NOMO-1 treated with dmso at 0.1 percent for 144 hours (cell line): ENCODE measurements around the gene YAP1.
A peak's percentile ranks its signal among the peaks of the same experiment; 100 is the strongest.

ENCODE experiments used
- DNase-seq: peaks from one replicate; lab custom pipeline; 2025; ENCODE audit not compliant: unreplicated experiment; lab: John Stamatoyannopoulos, UW

YAP1 gene

DNA sequence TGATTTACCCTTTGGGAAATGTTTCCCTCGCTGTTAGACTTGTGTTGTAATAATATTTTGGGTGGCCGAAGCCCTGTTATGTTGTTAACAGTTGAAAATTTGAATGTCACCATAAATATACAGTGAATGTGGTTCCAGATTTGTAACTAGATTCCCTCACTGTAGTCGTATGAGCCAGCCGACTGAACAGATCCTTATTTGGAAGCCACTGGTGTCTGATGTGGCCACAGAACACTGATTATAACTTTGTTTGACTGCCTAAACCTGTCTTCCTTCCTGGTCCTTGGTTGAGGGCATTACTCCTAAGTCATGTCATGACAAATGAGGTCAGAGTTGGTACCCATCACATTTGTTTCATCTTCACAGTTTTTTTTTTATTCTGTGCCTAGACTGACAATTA lies 45.4 kb downstream of the YAP1 start:
- DNase-seq = no peak

DNA sequence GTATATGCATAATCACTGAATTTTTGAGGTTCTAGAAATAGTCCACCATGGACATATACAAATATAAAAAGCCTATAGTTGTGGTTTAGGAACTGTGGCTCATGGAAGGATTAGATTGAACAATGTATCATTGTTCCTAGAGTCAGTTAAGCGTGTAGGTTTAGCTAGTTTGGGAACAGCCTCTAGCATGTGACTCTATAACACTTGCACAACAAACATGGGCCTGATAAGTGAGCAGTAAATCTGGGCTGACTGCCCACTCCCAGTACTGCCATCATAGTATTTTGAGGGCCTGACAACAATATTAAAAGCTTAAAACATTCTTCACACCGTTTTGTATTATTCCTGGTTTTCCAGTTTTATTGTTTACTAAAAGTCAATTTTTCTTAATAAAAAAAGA lies 47.0 kb downstream of the YAP1 start:
- DNase-seq = no peak

DNA sequence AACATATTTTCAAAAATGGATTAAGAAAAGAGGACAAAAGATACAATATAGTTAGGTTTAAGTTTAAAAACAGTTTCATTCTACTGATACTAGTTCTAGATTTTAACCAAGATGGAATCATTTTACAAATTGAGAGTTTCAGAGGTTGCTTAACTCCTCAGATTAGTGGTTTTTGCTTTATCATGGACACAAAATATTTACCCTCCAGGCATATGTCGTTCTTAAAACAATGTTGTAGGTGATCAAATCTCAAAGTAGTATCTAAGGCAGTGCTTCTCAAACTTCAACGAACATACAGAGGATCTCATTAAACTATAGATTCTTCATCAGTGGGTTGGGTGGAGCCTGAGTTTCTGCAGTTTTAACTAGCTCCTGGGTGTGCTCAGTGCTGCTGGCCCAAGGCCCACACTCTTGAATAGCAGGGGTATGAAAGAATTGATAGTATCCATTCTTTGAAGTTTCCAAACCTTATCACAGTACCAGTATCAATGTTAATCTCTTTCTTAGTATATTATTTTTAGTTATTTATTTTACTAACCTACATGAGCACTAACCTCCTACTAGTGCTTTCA lies 48.0 kb downstream of the YAP1 start:
- no peak for DNase-seq

DNA sequence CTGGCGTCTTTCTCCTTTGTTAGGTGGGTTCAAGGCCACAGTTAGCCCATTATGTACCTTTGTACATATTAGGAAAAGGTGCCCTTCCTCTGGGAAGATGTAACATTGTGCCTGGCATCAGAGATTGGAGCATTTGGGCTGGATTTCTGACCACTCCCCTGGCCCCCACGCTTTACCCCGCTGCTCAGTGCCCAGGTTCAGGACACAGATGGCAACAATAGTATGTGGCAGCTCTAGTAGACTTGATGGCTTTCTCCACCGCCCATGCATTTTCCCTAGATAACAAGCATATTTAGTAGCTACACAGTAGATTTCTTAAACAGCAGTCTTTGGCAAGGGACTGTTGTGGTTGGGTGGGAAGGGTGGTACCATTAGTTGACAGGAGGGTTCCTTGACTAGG lies 53.1 kb downstream of the YAP1 start:
- DNase-seq = no peak

DNA sequence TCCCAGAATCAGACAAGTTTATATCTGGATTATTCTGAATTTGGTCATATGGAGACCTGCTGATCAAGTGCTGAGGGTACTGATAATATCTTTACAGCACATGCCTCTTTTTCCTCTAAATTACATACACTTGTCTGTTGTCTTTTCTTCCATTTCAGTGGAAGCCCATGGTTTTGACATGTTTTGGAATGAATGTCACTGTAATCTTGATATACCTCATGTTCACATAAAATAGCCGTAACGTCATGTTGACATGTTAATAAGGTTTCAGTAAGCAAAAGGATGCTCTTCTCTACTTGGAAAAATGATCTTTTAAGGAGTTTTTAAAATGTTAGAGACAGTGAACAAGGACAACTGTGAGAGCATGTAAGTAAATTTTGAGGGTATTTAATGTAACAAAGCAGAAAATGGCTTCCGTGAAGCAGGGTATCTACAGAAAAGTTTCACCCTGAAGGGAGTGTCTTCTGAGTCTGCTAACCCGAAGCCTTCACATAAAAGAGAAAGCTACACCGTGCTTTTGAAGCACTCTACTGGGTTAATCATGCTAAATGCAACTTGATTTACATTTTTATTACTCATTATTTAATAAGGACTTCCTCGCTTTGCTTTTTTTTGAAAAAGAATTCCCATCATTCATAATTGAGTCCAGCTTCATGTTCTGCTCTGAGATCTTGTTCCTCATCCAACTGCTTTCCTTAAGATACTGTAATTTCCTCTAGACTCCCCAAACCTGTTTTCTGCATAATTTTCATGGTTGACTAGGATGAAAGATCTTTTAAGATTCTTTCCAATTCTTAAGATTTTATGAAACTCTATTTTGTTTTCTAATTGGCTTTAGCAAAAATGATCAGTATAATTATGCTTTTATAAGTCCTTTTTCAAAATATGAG lies 56.2 kb downstream of the YAP1 start:
- no peak for DNase-seq

DNA sequence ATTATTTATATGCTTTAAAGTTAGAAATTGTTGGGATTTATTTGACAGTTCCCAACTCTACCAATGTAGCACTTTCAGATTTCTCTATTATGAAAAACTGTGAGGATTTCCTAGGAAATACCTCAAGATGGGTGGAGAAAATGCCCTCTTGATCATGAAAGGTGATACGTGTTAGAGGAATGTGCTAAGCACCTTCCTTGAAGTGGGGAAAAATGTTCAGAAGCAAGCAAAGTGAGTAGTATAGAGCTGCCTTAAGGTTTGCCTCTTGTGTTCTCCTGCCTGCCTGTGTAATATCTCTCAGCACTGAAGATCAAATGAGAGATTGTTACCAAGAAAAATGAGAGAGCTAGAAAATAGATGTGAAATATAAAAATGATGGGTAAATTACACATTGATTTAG lies 58.2 kb downstream of the YAP1 start:
- no peak for DNase-seq

DNA sequence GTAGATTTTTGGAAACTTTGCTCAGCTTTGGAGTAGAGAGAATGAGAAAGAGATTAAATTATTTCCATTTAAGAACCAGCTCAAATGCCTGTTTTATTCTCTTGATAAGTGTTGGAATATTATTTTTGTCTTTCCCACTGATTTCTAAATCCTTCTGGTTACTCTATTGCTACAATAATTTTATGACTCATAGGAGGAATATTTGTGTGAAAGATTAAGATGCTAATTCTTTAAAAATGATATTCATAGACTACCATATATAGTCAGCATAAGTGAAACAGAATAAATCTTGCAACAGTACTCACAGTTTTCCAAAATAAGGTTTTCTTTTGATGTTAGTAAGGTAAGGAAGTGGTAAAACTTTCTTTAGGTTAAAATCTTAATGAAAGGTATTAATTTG lies 60.9 kb downstream of the YAP1 start:
- DNase-seq = no peak

DNA sequence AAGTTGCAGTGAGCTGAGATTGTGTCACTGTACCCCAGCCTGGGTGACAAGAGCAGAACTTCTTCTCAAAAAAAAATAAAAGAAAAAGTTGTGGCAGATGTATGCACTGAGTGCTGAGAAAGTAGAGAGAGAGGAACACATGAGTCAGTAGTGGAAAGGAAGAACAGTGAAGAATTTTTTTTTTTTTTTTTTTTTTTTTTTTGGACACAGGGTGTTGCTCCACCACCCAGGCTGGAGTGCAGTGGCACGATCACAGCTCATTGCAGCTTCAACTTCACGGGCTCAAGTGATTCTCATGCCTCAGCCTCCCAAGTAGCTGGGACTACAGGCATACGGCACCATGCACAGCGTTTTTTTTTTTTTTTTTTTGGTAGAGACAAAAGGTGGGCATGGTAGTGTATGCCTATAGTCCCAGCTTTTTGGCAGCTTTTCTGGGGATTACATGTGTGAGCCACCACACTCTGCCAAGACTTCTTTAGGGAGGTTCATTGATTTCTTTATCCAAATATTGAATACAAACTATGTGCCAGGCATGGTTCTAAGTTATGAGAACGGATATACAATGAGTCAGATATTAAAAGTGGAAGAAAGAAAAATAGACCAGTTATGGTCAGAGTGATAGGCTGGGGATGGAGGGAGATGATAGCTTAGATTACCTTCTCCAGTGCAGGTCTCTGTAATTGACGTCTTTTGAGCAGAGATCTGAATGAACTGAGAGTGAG lies 62.0 kb downstream of the YAP1 start:
- DNase-seq = no peak

DNA sequence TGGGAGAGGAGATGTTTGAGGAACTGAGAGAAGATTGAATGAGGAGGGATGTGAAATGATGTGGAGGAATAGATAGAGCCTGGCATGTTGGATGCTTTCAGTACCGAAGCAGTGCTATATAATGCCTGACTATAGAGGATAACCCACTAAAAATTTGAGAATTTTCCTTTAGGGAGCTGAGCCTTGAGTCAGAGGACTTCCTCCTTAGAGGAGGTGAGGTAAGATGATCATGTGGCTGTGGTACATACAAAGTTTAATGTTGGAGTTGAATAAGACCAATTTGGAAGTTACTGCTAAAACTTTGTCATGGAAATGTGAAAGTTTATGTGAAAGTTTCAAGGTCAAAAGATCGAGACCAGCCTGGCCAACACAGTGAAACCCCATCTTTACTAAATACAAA lies 66.9 kb downstream of the YAP1 start:
- no peak for DNase-seq

DNA sequence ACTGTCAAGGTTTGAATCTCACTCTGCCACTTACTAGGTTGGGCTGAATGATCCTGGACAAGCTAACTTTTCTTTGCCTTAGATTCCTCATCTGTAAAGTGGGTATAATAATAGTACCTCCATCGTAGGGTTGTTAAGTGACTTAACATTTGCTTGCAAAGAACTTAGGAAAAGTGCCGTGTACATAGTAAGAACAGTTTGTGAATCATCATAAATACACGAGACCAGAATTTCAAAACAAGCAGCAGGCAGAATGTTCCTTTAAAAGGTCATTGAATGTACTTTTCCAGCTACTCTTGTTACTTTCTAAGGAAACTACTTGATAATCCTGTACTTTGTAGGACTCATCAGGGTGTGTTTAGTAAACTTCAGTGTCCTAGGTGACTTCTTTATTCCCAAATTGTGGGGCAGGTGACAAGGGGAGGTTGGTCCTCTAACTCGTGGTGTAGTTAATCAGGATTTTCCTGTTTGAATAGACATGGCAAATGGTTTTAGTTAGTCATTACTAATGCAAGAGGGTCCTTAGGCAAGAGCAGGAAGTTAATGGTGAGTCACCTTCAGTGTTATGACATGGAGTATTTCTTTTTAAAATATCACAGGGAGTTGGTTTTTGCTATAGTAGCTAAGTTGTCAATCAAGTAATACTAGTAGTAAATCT lies 67.9 kb downstream of the YAP1 start:
- peak; percentile 64 for DNase-seq

DNA sequence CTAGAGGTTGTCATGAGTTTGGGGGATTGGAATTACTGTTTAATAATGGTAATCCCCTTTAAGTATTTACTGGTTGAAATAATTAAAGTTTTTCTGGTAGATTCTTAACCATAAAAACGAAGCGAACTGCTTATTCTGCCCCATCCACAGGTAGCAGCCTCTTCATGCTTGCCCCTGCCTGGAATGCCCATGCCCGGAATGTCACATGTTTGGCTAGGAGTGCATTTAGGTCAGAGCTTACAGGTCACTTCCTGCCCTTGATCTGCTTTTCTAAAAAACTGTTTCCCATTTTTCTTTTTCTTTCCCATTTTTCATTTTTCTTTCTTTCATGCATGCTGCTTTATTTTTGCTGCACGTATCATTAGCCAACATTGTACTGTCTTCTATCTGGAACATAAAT lies 69.1 kb downstream of the YAP1 start:
- DNase-seq = no peak

DNA sequence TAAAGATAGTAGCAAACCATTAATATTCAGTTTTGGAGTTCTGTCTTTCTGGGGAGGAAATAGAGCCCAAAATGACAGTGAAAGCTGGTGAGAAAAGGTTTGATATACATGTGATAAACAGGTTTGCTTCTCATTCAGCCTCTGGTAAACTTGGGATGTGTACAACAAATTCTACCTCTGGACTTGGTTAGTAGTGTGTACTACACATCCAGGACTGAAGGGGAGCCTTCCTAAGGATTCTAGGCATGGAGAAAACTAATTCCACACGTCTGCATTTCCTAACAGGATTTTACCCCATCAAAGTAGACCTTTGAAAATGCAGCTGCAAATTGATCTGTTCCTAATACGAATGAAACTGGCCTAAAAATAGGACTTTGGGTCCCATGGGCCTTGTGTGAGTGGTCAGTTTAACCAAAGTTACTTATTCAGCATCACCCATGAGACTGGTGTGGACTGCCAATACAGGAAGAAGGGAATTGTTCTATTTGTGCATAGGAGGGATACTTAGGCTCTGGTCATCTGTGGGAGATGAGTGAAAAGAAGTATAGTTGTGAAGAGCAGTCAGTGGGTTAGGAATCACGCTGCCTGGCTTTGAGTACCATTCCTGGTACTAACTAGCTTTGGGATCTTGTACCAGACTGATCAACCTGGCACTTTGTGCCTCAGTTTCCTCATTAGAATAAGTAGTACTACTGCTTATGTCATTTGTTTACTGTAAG lies 74.2 kb downstream of the YAP1 start:
- DNase-seq = no peak

DNA sequence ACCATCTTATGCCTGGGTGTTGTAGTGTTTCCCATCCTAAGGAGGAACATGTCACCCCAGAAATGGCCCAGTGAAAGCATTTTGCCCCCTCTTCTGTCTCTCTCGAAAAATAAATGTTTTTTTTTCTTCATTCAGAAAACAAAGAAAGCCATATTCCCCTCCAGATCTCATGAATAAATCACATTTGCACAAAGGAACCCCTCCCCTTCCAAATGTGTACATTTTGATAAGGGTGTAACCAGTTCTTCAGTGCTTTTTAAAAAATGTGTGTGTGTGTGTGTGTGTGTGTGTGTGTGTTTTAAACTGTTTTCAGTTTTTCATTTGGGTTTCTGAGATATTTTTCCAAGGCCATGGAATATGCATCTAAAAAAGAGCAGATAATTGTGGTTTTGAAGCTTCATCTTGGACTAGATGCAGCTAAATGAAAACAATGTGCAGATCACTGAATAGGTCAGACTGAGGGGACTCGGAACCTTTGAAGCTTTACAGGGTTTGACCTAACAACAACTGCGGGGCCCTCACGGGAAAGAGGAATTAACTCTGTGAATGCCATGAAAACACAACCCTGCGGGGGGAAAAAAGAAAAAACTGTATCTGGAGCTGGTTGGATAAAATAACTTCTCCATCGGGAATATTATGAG lies 76.4 kb downstream of the YAP1 start:
- no peak for DNase-seq

DNA sequence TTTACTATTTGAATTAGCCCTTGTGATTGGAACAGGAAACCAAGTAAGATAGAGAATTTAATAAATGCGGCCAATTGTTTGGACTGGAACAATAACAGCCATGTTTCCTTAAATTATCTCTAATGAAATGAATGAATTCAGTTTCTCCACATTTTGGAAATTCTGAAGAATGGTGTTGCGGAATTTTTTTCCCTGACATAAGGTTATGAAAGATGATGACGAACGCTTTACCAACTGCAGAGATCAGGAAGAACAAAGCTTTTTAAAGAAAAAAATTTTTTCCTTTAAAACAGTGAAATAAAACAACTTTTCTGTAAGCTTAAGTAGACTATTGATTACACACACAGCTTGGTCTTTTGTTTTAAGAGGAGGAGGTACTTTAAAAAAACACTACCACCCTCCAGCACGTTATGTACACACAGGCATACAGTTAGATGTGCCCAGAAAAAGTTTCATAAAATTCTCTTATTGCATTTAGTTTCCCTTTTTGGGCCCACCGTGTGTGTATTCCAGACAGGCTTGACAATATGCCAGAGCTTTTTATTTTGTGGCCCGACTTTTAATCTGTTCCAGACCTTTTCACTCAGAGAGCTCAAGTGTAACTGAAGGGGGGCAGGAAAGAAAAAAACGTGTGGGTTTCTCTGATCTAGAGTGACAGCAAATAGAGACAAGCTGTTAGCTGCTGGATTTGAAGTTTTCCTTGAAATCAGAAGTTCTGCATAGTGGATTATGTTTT lies 77.3 kb downstream of the YAP1 start:
- no peak for DNase-seq

DNA sequence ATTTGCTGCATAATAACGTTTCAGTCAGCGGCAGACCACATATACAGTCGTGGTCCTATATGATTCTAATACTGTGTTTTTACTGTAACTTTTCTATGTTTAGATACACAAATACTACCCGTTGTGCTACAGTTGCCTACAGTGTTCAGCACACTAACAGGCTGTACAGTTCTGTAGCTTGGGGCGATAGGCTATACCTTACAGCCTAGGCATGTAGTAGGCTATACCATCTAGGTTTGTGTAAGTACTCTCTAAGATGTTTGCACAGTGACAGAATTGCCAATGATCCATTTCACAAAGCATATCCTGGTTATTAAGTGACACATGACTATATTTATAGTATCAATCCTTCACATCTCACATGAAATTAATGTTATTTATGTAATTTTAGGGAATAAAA lies 78.2 kb downstream of the YAP1 start:
- no peak for DNase-seq

DNA sequence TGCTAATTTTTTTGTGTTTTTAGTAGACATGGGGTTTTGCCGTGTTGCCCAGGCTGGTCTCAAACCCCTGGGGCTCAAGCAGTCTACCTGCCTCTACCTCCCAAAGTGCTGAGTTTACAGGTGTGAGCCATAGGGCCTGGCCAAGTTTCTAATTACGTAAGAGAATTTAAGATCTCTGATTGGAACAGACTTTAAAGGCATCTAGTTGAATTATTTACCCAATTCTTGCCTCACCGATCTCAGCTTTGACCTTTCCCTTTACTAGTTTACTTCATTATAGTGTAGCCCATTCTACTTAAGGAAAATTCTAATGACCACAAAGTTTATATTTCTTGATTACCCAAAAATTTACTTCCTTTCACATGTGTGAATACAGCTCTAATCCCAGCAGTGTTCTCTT lies 81.6 kb downstream of the YAP1 start:
- no peak for DNase-seq

DNA sequence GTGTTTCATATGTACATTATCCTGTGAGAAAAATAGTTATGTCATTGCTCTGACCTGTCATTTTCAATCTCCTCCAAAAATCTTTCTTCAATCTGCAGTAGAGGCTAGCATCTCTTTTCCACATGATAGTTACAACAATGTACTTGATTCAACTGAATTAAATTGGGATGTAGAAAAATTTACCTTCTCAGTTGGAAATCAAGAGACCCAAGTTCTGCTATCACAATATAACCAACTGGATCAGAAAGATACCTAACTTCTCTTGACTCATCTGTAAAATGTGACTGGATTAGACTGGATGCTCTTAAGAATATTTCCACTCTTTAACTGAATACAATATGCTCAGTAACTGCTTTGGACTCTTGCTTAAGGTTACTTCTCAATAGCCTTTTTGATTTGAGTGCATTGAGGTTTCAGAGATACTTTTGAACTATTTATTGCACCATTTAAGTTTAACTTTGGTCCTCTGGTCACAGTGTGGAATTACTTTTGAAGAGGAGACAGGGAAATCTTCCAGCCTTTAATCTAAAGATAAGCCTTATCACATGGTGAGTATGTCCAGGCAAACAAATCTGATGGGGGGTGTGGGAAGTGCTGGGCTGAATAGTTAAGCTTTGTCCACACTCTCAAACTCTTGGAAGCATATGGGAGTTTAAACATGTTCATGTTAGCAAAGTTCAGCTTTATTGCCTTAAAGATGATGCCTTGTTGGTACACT lies 82.3 kb downstream of the YAP1 start:
- DNase-seq = no peak

DNA sequence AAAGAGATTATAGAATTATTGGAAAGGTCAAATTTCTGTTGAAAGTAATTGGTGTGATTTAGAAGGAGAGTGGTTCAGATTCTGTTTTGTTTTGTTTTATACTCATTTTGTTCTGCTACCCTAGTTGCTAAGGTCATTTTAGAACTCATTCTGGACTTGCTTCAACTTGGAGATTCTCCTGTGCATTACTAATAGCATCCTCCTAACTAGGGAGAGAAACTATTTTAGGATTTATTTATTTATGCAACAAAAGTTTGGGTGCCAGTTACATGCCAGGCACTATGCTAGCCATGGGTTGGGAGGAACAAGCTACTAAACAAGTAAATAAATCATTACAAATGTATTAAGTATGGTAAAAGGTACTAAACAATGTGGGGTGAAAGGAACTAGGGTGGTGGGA lies 84.0 kb downstream of the YAP1 start:
- DNase-seq = no peak

DNA sequence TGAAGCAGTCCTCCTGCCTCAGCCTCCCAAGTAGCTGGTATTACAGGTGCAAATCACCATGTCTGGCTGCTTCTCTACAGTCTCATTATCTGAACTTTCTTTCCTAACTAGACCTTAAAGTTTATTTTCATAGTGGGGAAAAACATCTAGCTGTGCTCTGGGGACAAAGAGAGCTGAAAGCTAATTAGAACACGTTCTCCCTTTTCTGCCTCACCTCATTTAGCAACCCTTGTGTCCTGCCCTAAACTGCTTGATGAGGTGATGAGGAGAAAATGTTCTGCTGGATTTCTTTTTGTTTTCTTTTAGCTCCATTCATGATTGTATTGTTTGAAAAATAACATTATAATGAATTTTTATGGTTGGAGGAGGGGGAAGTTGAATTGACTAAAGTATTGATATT lies 84.7 kb downstream of the YAP1 start:
- no peak for DNase-seq
